CD14-positive monocyte (primary cell): ENCODE data around the gene NPAS2. TPM values are rescaled to one million over a fixed set of nuclear protein-coding genes. Genes with fewer than 3 reads are reported as not detected.

Experiments used
- DNase-seq, 3 donors: peaks; one replicate each; pipeline ENCODE4 v3.0.0-alpha.2; 2011 to 2022
- H2AFZ ChIP-seq: 2 replicates; pipeline ENCODE4 v1.6.0; 2012; ENCODE audit warnings: mild to moderate bottlenecking, low read depth, low read length, inconsistent platforms; ENCODE audit not compliant: insufficient read depth, poor library complexity, severe bottlenecking
- H3K27ac ChIP-seq, 2 donors: 1 replicate in 1 of 2; 2 replicates in 1 of 2; pipeline ENCODE4 v1.5.1; 2012 to 2013; ENCODE audit warnings: low read length in 2 of 2, control low read depth in 1 of 2, inconsistent platforms in 1 of 2, low read depth in 1 of 2, mild to moderate bottlenecking in 1 of 2
- H3K27me3 ChIP-seq, 2 donors: one replicate each; pipeline versions ENCODE4 v1.6.0 to v1.6.1; 2011 to 2013; ENCODE audit warnings: low read length in 2 of 2; ENCODE audit not compliant: control insufficient read depth in 2 of 2, insufficient read depth in 2 of 2
- H3K36me3 ChIP-seq, 2 donors: replicated peaks in 1 of 2; 1 replicate in 1 of 2; 2 replicates in 1 of 2; pipeline versions ENCODE4 v1.5.1 to v1.6.1; 2012 to 2013; ENCODE audit warnings: low read length in 2 of 2, control low read depth in 1 of 2, inconsistent platforms in 1 of 2, mild to moderate bottlenecking in 1 of 2; ENCODE audit not compliant: insufficient read depth in 2 of 2, control insufficient read depth in 1 of 2
- H3K4me1 ChIP-seq, 2 donors: 1 replicate in 1 of 2; 2 replicates in 1 of 2; pipeline versions ENCODE4 v1.5.1 to v1.6.1; 2012 to 2013; ENCODE audit warnings: low read length in 2 of 2, control low read depth in 1 of 2, inconsistent platforms in 1 of 2, mild to moderate bottlenecking in 1 of 2, moderate library complexity in 1 of 2; ENCODE audit not compliant: insufficient read depth in 2 of 2, control insufficient read depth in 1 of 2
- H3K4me2 ChIP-seq: replicated peaks from 2 replicates; pipeline ENCODE3; 2012; ENCODE audit warnings: low read length, moderate library complexity, mild to moderate bottlenecking; ENCODE audit not compliant: poor library complexity, severe bottlenecking; ENCODE audit errors: extremely low read depth
- H3K4me3 ChIP-seq, 3 experiments: fragments of 200-600 bp in 1 of 3; sonication (generic) in 1 of 3; replicated peaks in 1 of 3; 1 replicate in 2 of 3; 2 replicates in 1 of 3; pipeline ENCODE4 v1.5.1; 2011 to 2013; ENCODE audit warnings: low read length in 3 of 3, mild to moderate bottlenecking in 3 of 3, control low read depth in 2 of 3, low read depth in 2 of 3, inconsistent platforms in 1 of 3, moderate library complexity in 1 of 3
- H3K79me2 ChIP-seq: 2 replicates; pipeline ENCODE4 v1.6.0; 2012; ENCODE audit warnings: mild to moderate bottlenecking, control low read depth, inconsistent platforms, low read length, moderate library complexity; ENCODE audit not compliant: insufficient read depth
- H3K9ac ChIP-seq: 2 replicates; pipeline ENCODE4 v1.6.0; 2017; ENCODE audit warnings: low read length, mild to moderate bottlenecking; ENCODE audit not compliant: insufficient read depth, poor library complexity, severe bottlenecking
- H3K9me3 ChIP-seq, 2 donors: replicated peaks in 1 of 2; 1 replicate in 1 of 2; 2 replicates in 1 of 2; pipeline versions ENCODE4 v1.5.1 to v1.6.1; 2012 to 2013; ENCODE audit warnings: low read length in 2 of 2, control low read depth in 1 of 2; ENCODE audit not compliant: control insufficient read depth in 1 of 2, insufficient read depth in 1 of 2
- H4K20me1 ChIP-seq: 2 replicates; pipeline ENCODE4 v1.6.0; 2012; ENCODE audit warnings: mild to moderate bottlenecking, low read length, control low read depth, moderate library complexity; ENCODE audit not compliant: insufficient read depth
- H3K27ac Mint-ChIP-seq, 7 donors: one replicate each; pipeline ENCODE4 v1.8.0; 2020; ENCODE audit warnings: mild to moderate bottlenecking in 7 of 7, mixed read lengths in 7 of 7, moderate library complexity in 6 of 7, inconsistent platforms in 2 of 7
- H3K27me3 Mint-ChIP-seq, 3 donors: one replicate each; pipeline ENCODE4 v1.8.0; 2021 to 2022; ENCODE audit warnings: low read depth in 3 of 3, mild to moderate bottlenecking in 3 of 3, mixed read lengths in 3 of 3, moderate library complexity in 3 of 3, inconsistent platforms in 1 of 3
- H3K36me3 Mint-ChIP-seq, 2 donors: one replicate each; pipeline ENCODE4 v1.8.0; 2020; ENCODE audit warnings: mixed read lengths in 2 of 2, inconsistent platforms in 1 of 2, mild to moderate bottlenecking in 1 of 2
- H3K4me1 Mint-ChIP-seq: one replicate; pipeline ENCODE4 v1.8.0; 2020; ENCODE audit warnings: mild to moderate bottlenecking, mixed read lengths
- H3K4me3 Mint-ChIP-seq, 2 donors: one replicate each; pipeline ENCODE4 v1.8.0; 2020; ENCODE audit warnings: mild to moderate bottlenecking in 2 of 2, mixed read lengths in 2 of 2, moderate library complexity in 1 of 2
- H3K9me3 Mint-ChIP-seq, 7 donors: one replicate each; pipeline ENCODE4 v1.8.0; 2020 to 2022; ENCODE audit warnings: mixed read lengths in 7 of 7, mild to moderate bottlenecking in 6 of 7, moderate library complexity in 6 of 7, inconsistent platforms in 2 of 7
- WGBS: methylation state at CpG from one replicate; pipeline ENCODE4 v1.1.5; 2013; ENCODE audit warnings: missing lambda C conversion rate; ENCODE audit not compliant: insufficient coverage; 5-methylcytosine and 5-hydroxymethylcytosine counted together
- intact Hi-C, 2 donors: fragments of 100-400 bp; cut with micrococcal nuclease; formaldehyde crosslinking; loops; one replicate each; pipeline versions ENCODE4 v1.15.0 to v1.15.1; 2023
- polyA plus RNA-seq, 3 donors: library from polyadenylated mRNA; depleted of rRNA in 1 of 3; unstranded in 2 of 3; stranded (reverse) in 1 of 3; fragments of 300-500 nt in 2 of 3; fragments of >200 nt in 1 of 3; fragmentation: Illumina TruSeq in 2 of 3; gene quantifications; 1 replicate in 2 of 3; 2 replicates in 1 of 3; pipeline ENCODE4 v1.2.3, GENCODE V29; 2012 to 2021
- TF ChIP-seq, protein P1 (sequence below): fragments of 200-600 bp; IDR thresholded peaks from one replicate; pipeline ENCODE4 v1.8.0; 2022; ENCODE audit warnings: antibody characterized with exemption, mild to moderate bottlenecking

The NPAS2 gene
- polyA plus RNA-seq, 3 donors = not detected

DNA sequence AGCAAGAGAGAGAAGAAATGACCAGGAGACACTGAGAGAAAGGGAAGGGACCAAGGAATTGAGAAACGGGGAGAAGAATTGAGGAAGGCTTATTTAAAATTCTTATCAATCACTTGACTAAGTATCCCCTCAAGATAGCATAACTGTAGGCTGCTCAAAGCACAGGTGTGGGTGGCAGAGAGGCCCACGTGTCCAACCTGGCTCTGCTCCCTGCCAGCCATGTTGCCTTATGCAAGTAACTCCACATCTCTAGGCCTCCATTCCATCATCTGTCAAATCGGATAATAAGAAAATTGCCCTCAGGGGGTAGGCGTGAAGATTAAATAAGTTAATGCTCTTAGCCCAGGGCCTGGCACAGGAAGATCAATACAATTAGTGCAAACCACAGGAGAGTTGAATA is 7.4 kb upstream of the NPAS2 start:
- intact Hi-C loops = no loop called here

DNA sequence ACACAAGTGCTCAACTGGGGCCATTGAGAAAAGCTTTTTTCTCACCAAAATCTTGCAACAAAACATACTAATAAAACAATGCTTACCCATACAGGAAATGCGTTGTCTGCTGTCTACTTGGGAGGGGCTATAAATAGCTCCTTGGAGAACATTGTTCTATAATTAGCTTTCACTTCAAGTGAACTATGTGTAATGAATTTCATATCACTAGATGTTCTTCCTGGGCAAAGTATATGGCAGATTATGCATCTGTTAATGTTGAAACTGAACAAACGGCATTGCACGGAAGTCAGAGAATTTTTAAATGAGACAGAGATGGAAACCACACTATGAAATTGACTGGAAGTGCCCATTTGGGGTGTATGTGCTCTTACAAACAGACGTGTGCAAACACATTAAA is 6.4 kb upstream of the NPAS2 start:
- no peaks in the 10 kb centered on the region for H4K20me1 ChIP-seq
- intact Hi-C loops = no loop called here
- no peak overlapping the region for H2AFZ ChIP-seq
- peaks cover 0 to 12% of the 10 kb centered on the region in 2 donors for H3K9me3 ChIP-seq
- H3K36me3 ChIP-seq = no peaks in the 10 kb centered on the region
- peaks cover 40 to 59% (median 42%) of the 10 kb centered on the region in 3 donors for H3K27me3 Mint-ChIP-seq
- WGBS = 83% methylated on average over 2 of the region's 4 CpGs
- H3K4me2 ChIP-seq = no peak overlapping the region
- peaks cover 0 to 2% of the 10 kb centered on the region in 2 donors for H3K36me3 Mint-ChIP-seq
- H3K4me3 Mint-ChIP-seq = no peak overlapping the region
- H3K4me1 ChIP-seq = no peaks in the 10 kb centered on the region
- TF ChIP-seq, protein P1, sequence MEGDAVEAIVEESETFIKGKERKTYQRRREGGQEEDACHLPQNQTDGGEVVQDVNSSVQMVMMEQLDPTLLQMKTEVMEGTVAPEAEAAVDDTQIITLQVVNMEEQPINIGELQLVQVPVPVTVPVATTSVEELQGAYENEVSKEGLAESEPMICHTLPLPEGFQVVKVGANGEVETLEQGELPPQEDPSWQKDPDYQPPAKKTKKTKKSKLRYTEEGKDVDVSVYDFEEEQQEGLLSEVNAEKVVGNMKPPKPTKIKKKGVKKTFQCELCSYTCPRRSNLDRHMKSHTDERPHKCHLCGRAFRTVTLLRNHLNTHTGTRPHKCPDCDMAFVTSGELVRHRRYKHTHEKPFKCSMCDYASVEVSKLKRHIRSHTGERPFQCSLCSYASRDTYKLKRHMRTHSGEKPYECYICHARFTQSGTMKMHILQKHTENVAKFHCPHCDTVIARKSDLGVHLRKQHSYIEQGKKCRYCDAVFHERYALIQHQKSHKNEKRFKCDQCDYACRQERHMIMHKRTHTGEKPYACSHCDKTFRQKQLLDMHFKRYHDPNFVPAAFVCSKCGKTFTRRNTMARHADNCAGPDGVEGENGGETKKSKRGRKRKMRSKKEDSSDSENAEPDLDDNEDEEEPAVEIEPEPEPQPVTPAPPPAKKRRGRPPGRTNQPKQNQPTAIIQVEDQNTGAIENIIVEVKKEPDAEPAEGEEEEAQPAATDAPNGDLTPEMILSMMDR = no peak
- no peak for DNase-seq
- H3K9ac ChIP-seq = no peak overlapping the region
- no peak overlapping the region for H3K4me3 ChIP-seq
- peaks cover 0 to 10% (median 3%) of the 10 kb centered on the region in 7 donors for H3K9me3 Mint-ChIP-seq
- no peaks in the 10 kb centered on the region for H3K79me2 ChIP-seq
- H3K4me1 Mint-ChIP-seq = no peaks in the 10 kb centered on the region
- H3K27ac ChIP-seq = no peak overlapping the region
- H3K27me3 ChIP-seq = peaks cover 30 to 48% of the 10 kb centered on the region in 2 donors
- no peak overlapping the region for H3K27ac Mint-ChIP-seq

More for the DNA sequence above, 7.4 kb upstream of the NPAS2 start:
- Mint-ChIP-seq H3K27ac (no peak overlapping the region), H3K4me1 (no peaks in the 10 kb centered on the region), H3K27me3 (peaks cover 30 to 52% (median 34%) of the 10 kb centered on the region in 3 donors), H3K36me3 (no peaks in the 10 kb centered on the region), H3K9me3 (peaks cover 0 to 10% (median 3%) of the 10 kb centered on the region in 7 donors), H3K4me3 (no peak overlapping the region)
- Histone ChIP-seq H3K27ac (no peak overlapping the region), H3K79me2 (no peaks in the 10 kb centered on the region), H2AFZ (no peak overlapping the region), H4K20me1 (no peaks in the 10 kb centered on the region), H3K4me1 (no peaks in the 10 kb centered on the region), H3K4me3 (no peak overlapping the region), H3K27me3 (peaks cover 21 to 38% of the 10 kb centered on the region in 2 donors), H3K36me3 (no peaks in the 10 kb centered on the region), H3K9me3 (peaks cover 0 to 4% of the 10 kb centered on the region in 2 donors), H3K9ac (no peak overlapping the region), H3K4me2 (no peak overlapping the region)
- TF ChIP-seq, protein P1 = no peak
- 80% methylated on average over 1 of the region's 4 CpGs for WGBS
- DNase-seq = no peak
